ENCODE measurements around the gene SVOPL.

GRCh38 chr7:138556771-138557484, 144.2 kb downstream of the SVOPL start:
- TF ChIP-seq EZH2 (IDR thresholded peaks at IDR 0.05; ENCODE audit: borderline replicate concordance, low read depth, low read length, severe bottlenecking) (no peak), CTCF (IDR thresholded peaks at IDR 0.05; ENCODE audit: borderline replicate concordance, extremely low read depth, low read length, poor library complexity, severe bottlenecking) (no peak)
